Measurements from ENCODE around the gene NFIA. TPM values are rescaled to one million over a fixed set of nuclear protein-coding genes. Genes with fewer than 3 reads are reported as not detected.

Gene NFIA
- total and polyA plus RNA-seq, 2 of the 13 experiments (the other 11 are each of a cell fraction or from before 2014, with no cell fraction given), result 14.7 to 28.5 TPM

DNA sequence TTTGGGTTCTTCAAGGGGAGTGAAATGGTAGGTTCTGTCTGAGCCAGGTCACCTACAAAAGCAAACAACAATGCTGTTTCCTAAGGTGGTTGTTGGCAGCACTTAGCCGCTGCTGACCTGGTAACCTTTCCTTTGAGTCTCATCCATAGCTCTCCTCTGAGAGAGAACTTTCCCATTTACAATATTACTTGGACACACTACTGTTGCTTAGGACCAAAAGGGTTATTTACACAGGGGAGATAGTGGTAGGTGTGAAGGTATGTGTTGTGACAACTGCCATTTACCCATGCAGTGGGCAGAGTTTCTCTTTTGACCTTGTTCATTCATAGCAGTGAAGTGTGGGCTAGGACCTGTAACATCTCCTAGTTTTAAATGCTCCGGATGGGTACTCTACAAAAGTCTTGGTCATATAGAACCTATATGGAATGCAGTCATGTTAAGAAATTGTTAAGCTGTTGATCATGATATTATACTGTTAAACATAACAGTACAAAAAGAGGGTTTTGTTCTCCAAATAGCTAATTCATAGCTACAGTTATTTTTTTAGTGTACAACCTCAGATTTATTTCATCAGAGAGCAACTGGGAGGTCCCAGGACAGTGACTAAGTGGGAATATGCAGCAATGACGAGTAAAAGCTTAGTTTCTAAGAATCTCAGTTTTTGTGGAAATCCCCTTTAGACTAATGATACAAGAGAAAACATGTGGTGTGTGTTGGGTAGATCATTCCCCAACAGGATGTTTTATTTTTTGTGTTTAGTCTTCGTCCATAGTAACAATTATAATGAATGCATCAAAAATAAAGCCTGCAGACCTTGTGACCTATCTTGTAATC lies 219.7 kb downstream of the NFIA start (continued):
- TF ChIP-seq, protein P1, sequence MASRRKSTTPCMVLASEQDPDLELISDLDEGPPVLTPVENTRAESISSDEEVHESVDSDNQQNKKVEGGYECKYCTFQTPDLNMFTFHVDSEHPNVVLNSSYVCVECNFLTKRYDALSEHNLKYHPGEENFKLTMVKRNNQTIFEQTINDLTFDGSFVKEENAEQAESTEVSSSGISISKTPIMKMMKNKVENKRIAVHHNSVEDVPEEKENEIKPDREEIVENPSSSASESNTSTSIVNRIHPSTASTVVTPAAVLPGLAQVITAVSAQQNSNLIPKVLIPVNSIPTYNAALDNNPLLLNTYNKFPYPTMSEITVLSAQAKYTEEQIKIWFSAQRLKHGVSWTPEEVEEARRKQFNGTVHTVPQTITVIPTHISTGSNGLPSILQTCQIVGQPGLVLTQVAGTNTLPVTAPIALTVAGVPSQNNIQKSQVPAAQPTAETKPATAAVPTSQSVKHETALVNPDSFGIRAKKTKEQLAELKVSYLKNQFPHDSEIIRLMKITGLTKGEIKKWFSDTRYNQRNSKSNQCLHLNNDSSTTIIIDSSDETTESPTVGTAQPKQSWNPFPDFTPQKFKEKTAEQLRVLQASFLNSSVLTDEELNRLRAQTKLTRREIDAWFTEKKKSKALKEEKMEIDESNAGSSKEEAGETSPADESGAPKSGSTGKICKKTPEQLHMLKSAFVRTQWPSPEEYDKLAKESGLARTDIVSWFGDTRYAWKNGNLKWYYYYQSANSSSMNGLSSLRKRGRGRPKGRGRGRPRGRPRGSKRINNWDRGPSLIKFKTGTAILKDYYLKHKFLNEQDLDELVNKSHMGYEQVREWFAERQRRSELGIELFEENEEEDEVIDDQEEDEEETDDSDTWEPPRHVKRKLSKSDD (CRISPR knock-in tag; IDR thresholded peaks at IDR 0.05; ENCODE audit: low read depth), result no peak
- TF ChIP-seq, protein P2, sequence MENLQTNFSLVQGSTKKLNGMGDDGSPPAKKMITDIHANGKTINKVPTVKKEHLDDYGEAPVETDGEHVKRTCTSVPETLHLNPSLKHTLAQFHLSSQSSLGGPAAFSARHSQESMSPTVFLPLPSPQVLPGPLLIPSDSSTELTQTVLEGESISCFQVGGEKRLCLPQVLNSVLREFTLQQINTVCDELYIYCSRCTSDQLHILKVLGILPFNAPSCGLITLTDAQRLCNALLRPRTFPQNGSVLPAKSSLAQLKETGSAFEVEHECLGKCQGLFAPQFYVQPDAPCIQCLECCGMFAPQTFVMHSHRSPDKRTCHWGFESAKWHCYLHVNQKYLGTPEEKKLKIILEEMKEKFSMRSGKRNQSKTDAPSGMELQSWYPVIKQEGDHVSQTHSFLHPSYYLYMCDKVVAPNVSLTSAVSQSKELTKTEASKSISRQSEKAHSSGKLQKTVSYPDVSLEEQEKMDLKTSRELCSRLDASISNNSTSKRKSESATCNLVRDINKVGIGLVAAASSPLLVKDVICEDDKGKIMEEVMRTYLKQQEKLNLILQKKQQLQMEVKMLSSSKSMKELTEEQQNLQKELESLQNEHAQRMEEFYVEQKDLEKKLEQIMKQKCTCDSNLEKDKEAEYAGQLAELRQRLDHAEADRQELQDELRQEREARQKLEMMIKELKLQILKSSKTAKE (CRISPR knock-in tag; IDR thresholded peaks at IDR 0.05; ENCODE audit: borderline replicate concordance), result no peak
- TF ChIP-seq MXD4 (CRISPR knock-in tag; IDR thresholded peaks at IDR 0.05) (no peak), ZNF607 (CRISPR knock-in tag; IDR thresholded peaks at IDR 0.05; ENCODE audit: borderline replicate concordance) (no peak), HNRNPUL1 (IDR thresholded peaks at IDR 0.05; ENCODE audit: low read depth, low read length) (no peak), HNRNPLL (IDR thresholded peaks at IDR 0.05; ENCODE audit: low read depth, low read length, poor library complexity, severe bottlenecking) (no peak), RXRB (CRISPR knock-in tag; IDR thresholded peaks at IDR 0.05; ENCODE audit: borderline replicate concordance) (no peak), KLF9 (CRISPR knock-in tag; IDR thresholded peaks at IDR 0.05; ENCODE audit: low read depth) (no peak), ZNF572 (CRISPR knock-in tag; IDR thresholded peaks at IDR 0.05) (no peak), SRY (CRISPR knock-in tag; IDR thresholded peaks at IDR 0.05) (no peak), JUND (CRISPR knock-in tag; IDR thresholded peaks at IDR 0.05) (no peak), FOSL2 (CRISPR knock-in tag; IDR thresholded peaks at IDR 0.05) (no peak), ZNF143 (CRISPR knock-in tag; IDR thresholded peaks at IDR 0.05) (no peak), REXO4 (CRISPR knock-in tag; IDR thresholded peaks at IDR 0.05; ENCODE audit: borderline replicate concordance) (no peak)
- TF ChIP-seq, protein P3, sequence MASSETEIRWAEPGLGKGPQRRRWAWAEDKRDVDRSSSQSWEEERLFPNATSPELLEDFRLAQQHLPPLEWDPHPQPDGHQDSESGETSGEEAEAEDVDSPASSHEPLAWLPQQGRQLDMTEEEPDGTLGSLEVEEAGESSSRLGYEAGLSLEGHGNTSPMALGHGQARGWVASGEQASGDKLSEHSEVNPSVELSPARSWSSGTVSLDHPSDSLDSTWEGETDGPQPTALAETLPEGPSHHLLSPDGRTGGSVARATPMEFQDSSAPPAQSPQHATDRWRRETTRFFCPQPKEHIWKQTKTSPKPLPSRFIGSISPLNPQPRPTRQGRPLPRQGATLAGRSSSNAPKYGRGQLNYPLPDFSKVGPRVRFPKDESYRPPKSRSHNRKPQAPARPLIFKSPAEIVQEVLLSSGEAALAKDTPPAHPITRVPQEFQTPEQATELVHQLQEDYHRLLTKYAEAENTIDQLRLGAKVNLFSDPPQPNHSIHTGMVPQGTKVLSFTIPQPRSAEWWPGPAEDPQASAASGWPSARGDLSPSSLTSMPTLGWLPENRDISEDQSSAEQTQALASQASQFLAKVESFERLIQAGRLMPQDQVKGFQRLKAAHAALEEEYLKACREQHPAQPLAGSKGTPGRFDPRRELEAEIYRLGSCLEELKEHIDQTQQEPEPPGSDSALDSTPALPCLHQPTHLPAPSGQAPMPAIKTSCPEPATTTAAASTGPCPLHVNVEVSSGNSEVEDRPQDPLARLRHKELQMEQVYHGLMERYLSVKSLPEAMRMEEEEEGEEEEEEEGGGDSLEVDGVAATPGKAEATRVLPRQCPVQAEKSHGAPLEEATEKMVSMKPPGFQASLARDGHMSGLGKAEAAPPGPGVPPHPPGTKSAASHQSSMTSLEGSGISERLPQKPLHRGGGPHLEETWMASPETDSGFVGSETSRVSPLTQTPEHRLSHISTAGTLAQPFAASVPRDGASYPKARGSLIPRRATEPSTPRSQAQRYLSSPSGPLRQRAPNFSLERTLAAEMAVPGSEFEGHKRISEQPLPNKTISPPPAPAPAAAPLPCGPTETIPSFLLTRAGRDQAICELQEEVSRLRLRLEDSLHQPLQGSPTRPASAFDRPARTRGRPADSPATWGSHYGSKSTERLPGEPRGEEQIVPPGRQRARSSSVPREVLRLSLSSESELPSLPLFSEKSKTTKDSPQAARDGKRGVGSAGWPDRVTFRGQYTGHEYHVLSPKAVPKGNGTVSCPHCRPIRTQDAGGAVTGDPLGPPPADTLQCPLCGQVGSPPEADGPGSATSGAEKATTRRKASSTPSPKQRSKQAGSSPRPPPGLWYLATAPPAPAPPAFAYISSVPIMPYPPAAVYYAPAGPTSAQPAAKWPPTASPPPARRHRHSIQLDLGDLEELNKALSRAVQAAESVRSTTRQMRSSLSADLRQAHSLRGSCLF (CRISPR knock-in tag; IDR thresholded peaks at IDR 0.05; ENCODE audit: borderline replicate concordance), result no peak
- TF ChIP-seq, protein P4, sequence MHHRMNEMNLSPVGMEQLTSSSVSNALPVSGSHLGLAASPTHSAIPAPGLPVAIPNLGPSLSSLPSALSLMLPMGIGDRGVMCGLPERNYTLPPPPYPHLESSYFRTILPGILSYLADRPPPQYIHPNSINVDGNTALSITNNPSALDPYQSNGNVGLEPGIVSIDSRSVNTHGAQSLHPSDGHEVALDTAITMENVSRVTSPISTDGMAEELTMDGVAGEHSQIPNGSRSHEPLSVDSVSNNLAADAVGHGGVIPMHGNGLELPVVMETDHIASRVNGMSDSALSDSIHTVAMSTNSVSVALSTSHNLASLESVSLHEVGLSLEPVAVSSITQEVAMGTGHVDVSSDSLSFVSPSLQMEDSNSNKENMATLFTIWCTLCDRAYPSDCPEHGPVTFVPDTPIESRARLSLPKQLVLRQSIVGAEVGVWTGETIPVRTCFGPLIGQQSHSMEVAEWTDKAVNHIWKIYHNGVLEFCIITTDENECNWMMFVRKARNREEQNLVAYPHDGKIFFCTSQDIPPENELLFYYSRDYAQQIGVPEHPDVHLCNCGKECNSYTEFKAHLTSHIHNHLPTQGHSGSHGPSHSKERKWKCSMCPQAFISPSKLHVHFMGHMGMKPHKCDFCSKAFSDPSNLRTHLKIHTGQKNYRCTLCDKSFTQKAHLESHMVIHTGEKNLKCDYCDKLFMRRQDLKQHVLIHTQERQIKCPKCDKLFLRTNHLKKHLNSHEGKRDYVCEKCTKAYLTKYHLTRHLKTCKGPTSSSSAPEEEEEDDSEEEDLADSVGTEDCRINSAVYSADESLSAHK (CRISPR knock-in tag; IDR thresholded peaks at IDR 0.05; ENCODE audit: borderline replicate concordance), result no peak
